H1 (cell line): ENCODE measurements around the gene SLC1A4. TPM values are rescaled to one million over a fixed set of nuclear protein-coding genes. Genes with fewer than 3 reads are reported as not detected.

Experiments used
- CTCF ChIA-PET: fragments of 300-600 bp; sonication (Branson Sonifier 250); formaldehyde crosslinking; loops from one replicate; lab custom pipeline; 2021; ENCODE audit not compliant: partially characterized antibody; lab: Charles Lee
- POLR2A ChIA-PET: fragments of 300-600 bp; sonication (Branson Sonifier 250); formaldehyde crosslinking; loops from one replicate; lab custom pipeline; 2021; ENCODE audit warnings: inconsistent platforms; ENCODE audit not compliant: partially characterized antibody; lab: Charles Lee
- DNase-seq, 2 experiments: peaks; one replicate each; pipeline versions ENCODE4 v3.0.0 to v3.0.0-alpha.2; 2010 to 2022; ENCODE audit warnings: low spot score in 2 of 2, low read depth in 1 of 2, mixed read lengths in 1 of 2
- FAIRE-seq: peaks from 2 replicates; lab custom pipeline; 2011; peaks lifted over from hg19 to GRCh38; lab: Jason Lieb, UNC
- H2AFZ ChIP-seq: 2 replicates; pipeline ENCODE4 v1.8.1; 2012; ENCODE audit warnings: low read length, inconsistent platforms
- H2AK5ac ChIP-seq: 2 replicates; pipeline ENCODE4 v1.6.1; 2013; ENCODE audit warnings: low read depth, low read length
- H2BK120ac ChIP-seq: replicated peaks from 2 replicates; pipeline ENCODE3; 2013; ENCODE audit warnings: low read depth, low read length, inconsistent platforms
- H2BK12ac ChIP-seq: 2 replicates; pipeline ENCODE4 v1.6.1; 2013; ENCODE audit warnings: low read depth, low read length
- H2BK15ac ChIP-seq: 2 replicates; pipeline ENCODE4 v1.6.1; 2013; ENCODE audit warnings: low read length
- H2BK20ac ChIP-seq: 2 replicates; pipeline ENCODE4 v1.6.1; 2013; ENCODE audit warnings: low read length
- H2BK5ac ChIP-seq: 2 replicates; pipeline ENCODE4 v1.6.1; 2013; ENCODE audit warnings: low read depth, low read length
- H3K14ac ChIP-seq: 2 replicates; pipeline ENCODE4 v1.6.1; 2013; ENCODE audit warnings: inconsistent platforms; ENCODE audit not compliant: insufficient read length
- H3K18ac ChIP-seq: 2 replicates; pipeline ENCODE4 v1.6.1; 2013; ENCODE audit warnings: low read length; ENCODE audit errors: extremely low read depth
- H3K23ac ChIP-seq: 2 replicates; pipeline ENCODE4 v1.6.1; 2013; ENCODE audit warnings: inconsistent platforms; ENCODE audit not compliant: insufficient read length
- H3K23me2 ChIP-seq: 2 replicates; pipeline ENCODE4 v1.6.1; 2013; ENCODE audit warnings: low read depth, low read length
- H3K27ac ChIP-seq: 2 replicates; pipeline ENCODE4 v1.6.1; 2011; ENCODE audit warnings: low read depth, low read length, inconsistent platforms
- H3K27me3 ChIP-seq, 4 experiments: replicated peaks in 1 of 4; 1 replicate in 1 of 4; 2 replicates in 3 of 4; pipeline versions ENCODE4 v1.6.1 to v1.8.1; 2011 to 2013; ENCODE audit warnings: low read length in 3 of 4, mild to moderate bottlenecking in 3 of 4, inconsistent platforms in 2 of 4, mixed read lengths in 2 of 4, moderate library complexity in 1 of 4; ENCODE audit not compliant: control insufficient read depth in 3 of 4, insufficient read depth in 3 of 4; ENCODE audit errors: extremely low read depth in 1 of 4
- H3K36me3 ChIP-seq, 4 experiments: 2 replicates each; pipeline versions ENCODE4 v1.6.1 to v1.8.1; 2011 to 2013; ENCODE audit warnings: mild to moderate bottlenecking in 4 of 4, low read length in 3 of 4, moderate library complexity in 2 of 4, control low read depth in 1 of 4, inconsistent platforms in 1 of 4; ENCODE audit not compliant: insufficient read depth in 4 of 4, control insufficient read depth in 2 of 4
- H3K4ac ChIP-seq: replicated peaks from 2 replicates; pipeline ENCODE3; 2013; ENCODE audit warnings: low read length, low read depth, mixed read lengths, inconsistent platforms; ENCODE audit not compliant: insufficient read length
- H3K4me1 ChIP-seq, 4 experiments: replicated peaks in 1 of 4; 1 replicate in 1 of 4; 2 replicates in 3 of 4; pipeline versions ENCODE4 v1.6.1 to v1.8.1; 2011 to 2013; ENCODE audit warnings: low read length in 3 of 4, inconsistent platforms in 2 of 4, mixed read lengths in 1 of 4; ENCODE audit not compliant: insufficient read depth in 4 of 4, control insufficient read depth in 3 of 4
- H3K4me2 ChIP-seq, 2 experiments: 2 replicates each; pipeline versions ENCODE4 v1.6.1 to v1.8.1; 2011 to 2013; ENCODE audit warnings: low read depth in 2 of 2, low read length in 2 of 2, control low read depth in 1 of 2, inconsistent platforms in 1 of 2, mild to moderate bottlenecking in 1 of 2; ENCODE audit not compliant: insufficient read depth in 1 of 2
- H3K4me3 ChIP-seq, 4 experiments: fragments of 200-600, 300-600 bp in 1 of 4; sonication (generic), shearing (Covaris generic), sonication (Bioruptor Twin) in 1 of 4; 2 replicates each; pipeline versions ENCODE4 v1.5.1 to v1.8.1; 2011 to 2016; ENCODE audit warnings: low read length in 4 of 4, low read depth in 3 of 4, control low read depth in 2 of 4, inconsistent platforms in 2 of 4, mild to moderate bottlenecking in 2 of 4, mixed read lengths in 1 of 4, moderate library complexity in 1 of 4; ENCODE audit not compliant: insufficient read depth in 2 of 4; ENCODE audit errors: extremely low read depth in 1 of 4
- H3K56ac ChIP-seq: replicated peaks from 2 replicates; pipeline ENCODE3; 2013; ENCODE audit warnings: low read depth, mild to moderate bottlenecking, mixed read lengths, low read length, inconsistent platforms; ENCODE audit not compliant: insufficient read length
- H3K79me1 ChIP-seq: 2 replicates; pipeline ENCODE4 v1.6.1; 2013; ENCODE audit warnings: low read depth, low read length, control low read depth
- H3K79me2 ChIP-seq, 2 experiments: 2 replicates each; pipeline versions ENCODE4 v1.6.1 to v1.8.1; 2012 to 2013; ENCODE audit warnings: low read length in 2 of 2, mild to moderate bottlenecking in 2 of 2, inconsistent platforms in 1 of 2; ENCODE audit not compliant: insufficient read depth in 2 of 2, control insufficient read depth in 1 of 2
- H3K9ac ChIP-seq, 4 experiments: replicated peaks in 1 of 4; 1 replicate in 1 of 4; 2 replicates in 3 of 4; pipeline versions ENCODE4 v1.6.1 to v1.8.1; 2011 to 2013; ENCODE audit warnings: low read depth in 3 of 4, low read length in 3 of 4, control low read depth in 2 of 4, mild to moderate bottlenecking in 2 of 4, moderate library complexity in 2 of 4, inconsistent platforms in 1 of 4; ENCODE audit errors: extremely low read depth in 1 of 4
- H3K9me3 ChIP-seq, 2 experiments: 2 replicates each; pipeline versions ENCODE4 v1.6.1 to v1.8.1; 2012 to 2013; ENCODE audit warnings: mild to moderate bottlenecking in 2 of 2, moderate library complexity in 2 of 2, control low read depth in 1 of 2, inconsistent platforms in 1 of 2, low read depth in 1 of 2, low read length in 1 of 2, mixed read lengths in 1 of 2; ENCODE audit not compliant: insufficient read depth in 2 of 2
- H4K20me1 ChIP-seq, 2 experiments: replicated peaks in 1 of 2; 2 replicates each; pipeline versions ENCODE3 to v1.8.1; 2011 to 2013; ENCODE audit warnings: inconsistent platforms in 2 of 2, low read length in 2 of 2, mild to moderate bottlenecking in 1 of 2; ENCODE audit not compliant: insufficient read depth in 2 of 2, control insufficient read depth in 1 of 2
- H4K5ac ChIP-seq: 2 replicates; pipeline ENCODE4 v1.6.1; 2013; ENCODE audit warnings: low read length, low read depth, mixed read lengths, inconsistent platforms; ENCODE audit not compliant: insufficient read length
- H4K8ac ChIP-seq: 2 replicates; pipeline ENCODE4 v1.8.0; 2013; ENCODE audit warnings: mild to moderate bottlenecking, moderate library complexity, low read length, inconsistent platforms; ENCODE audit not compliant: insufficient read depth; ENCODE audit errors: extremely low read depth
- H4K91ac ChIP-seq: replicated peaks from 2 replicates; pipeline ENCODE3; 2013; ENCODE audit warnings: low read length, mixed read lengths, inconsistent platforms; ENCODE audit not compliant: insufficient read length
- ATF3 ChIP-seq: IDR thresholded peaks from 2 replicates; pipeline ENCODE4 v1.6.1; 2011; ENCODE audit warnings: low read depth, mild to moderate bottlenecking, low read length; ENCODE audit not compliant: insufficient read depth
- EP300 ChIP-seq, 2 experiments: IDR thresholded peaks; 1 replicate in 1 of 2; 2 replicates in 1 of 2; pipeline ENCODE4 v1.6.1; 2011 to 2012; ENCODE audit warnings: low read depth in 2 of 2, low read length in 2 of 2, mild to moderate bottlenecking in 2 of 2, borderline replicate concordance in 1 of 2, inconsistent platforms in 1 of 2, moderate library complexity in 1 of 2
- EZH2 ChIP-seq: fragments of 200-600 bp; sonication (generic); IDR thresholded peaks from 2 replicates; pipeline ENCODE4 v1.7.1; 2012; ENCODE audit warnings: low read depth, mild to moderate bottlenecking, moderate library complexity, low read length, inconsistent platforms; ENCODE audit not compliant: severe bottlenecking
- GTF2F1 ChIP-seq: IDR thresholded peaks from 2 replicates; pipeline ENCODE4 v1.6.1; 2012; ENCODE audit warnings: low read depth, low read length, improper control_type of control experiment, borderline replicate concordance
- HDAC2 ChIP-seq, 2 experiments: fragments of 300-600 bp in 1 of 2; sonication (generic) in 1 of 2; IDR thresholded peaks; 2 replicates each; pipeline ENCODE4 v1.6.1; 2011 to 2012; ENCODE audit warnings: low read depth in 2 of 2, low read length in 2 of 2, mild to moderate bottlenecking in 2 of 2, moderate library complexity in 2 of 2, borderline replicate concordance in 1 of 2, inconsistent platforms in 1 of 2
- JUN ChIP-seq: IDR thresholded peaks from 2 replicates; pipeline ENCODE4 v1.6.1; 2011; ENCODE audit warnings: low read depth, mild to moderate bottlenecking, improper control_type of control experiment, low read length
- MAFK ChIP-seq: IDR thresholded peaks from 2 replicates; pipeline ENCODE4 v1.6.1; 2012; ENCODE audit warnings: low read depth, mild to moderate bottlenecking, improper control_type of control experiment, low read length
- NRF1 ChIP-seq: IDR thresholded peaks from 2 replicates; pipeline ENCODE4 v1.6.1; 2011; ENCODE audit warnings: mild to moderate bottlenecking, low read depth, low read length, improper control_type of control experiment
- RAD21 ChIP-seq, 2 experiments: IDR thresholded peaks in 1 of 2; conservative IDR thresholded peaks in 1 of 2; 2 replicates each; pipeline ENCODE4 v1.6.1; 2011; ENCODE audit warnings: low read depth in 2 of 2, low read length in 2 of 2, improper control_type of control experiment in 1 of 2, inconsistent platforms in 1 of 2, mild to moderate bottlenecking in 1 of 2, moderate library complexity in 1 of 2
- RXRA ChIP-seq: IDR thresholded peaks from 2 replicates; pipeline ENCODE4 v1.6.1; 2011; ENCODE audit warnings: low read depth, mild to moderate bottlenecking, low read length, moderate library complexity; ENCODE audit not compliant: insufficient read depth
- TAF1 ChIP-seq: IDR thresholded peaks from 2 replicates; pipeline ENCODE4 v1.6.1; 2011; ENCODE audit warnings: mild to moderate bottlenecking, low read depth, low read length
- YY1 ChIP-seq: IDR thresholded peaks from 2 replicates; pipeline ENCODE4 v1.6.1; 2011; ENCODE audit warnings: low read depth, mild to moderate bottlenecking, low read length
- WGBS, 2 experiments: shearing (Covaris generic) in 1 of 2; methylation state at CpG; one replicate each; pipeline versions ENCODE4 v1.1.6 to v1.1.7; 2013 to 2015; ENCODE audit warnings: low lambda C conversion rate in 2 of 2, mixed read lengths in 2 of 2, inconsistent platforms in 1 of 2, low coverage in 1 of 2, missing lambda C conversion rate in 1 of 2; ENCODE audit not compliant: insufficient replicate concordance in 2 of 2, insufficient coverage in 1 of 2, insufficient read length in 1 of 2; ENCODE audit errors: extremely low coverage in 1 of 2, missing lambda C conversion rate in 1 of 2; 5-methylcytosine and 5-hydroxymethylcytosine counted together
- polyA plus RNA-seq, 7 experiments: library from polyadenylated mRNA; depleted of rRNA in 3 of 7; stranded (reverse) in 5 of 7; unstranded in 2 of 7; fragments of >200 nt in 5 of 7; fragments of 200-250 nt in 2 of 7; gene quantifications; 1 replicate in 5 of 7; 2 replicates in 1 of 7; 4 replicates in 1 of 7; pipeline versions ENCODE4 v1.2.1 to v1.2.3, GENCODE V29; 2011 to 2013; ENCODE audit warnings: missing spikeins in 2 of 7, mixed read lengths in 2 of 7
- total RNA-seq: library from RNA; stranded (reverse); fragmentation: NEBNext Ultra II Directional; extraction: Animal tissue kit (Norgen Biotek cat#: 25700); gene quantifications from 2 replicates; pipeline ENCODE4 v1.2.1, GENCODE V29; 2021

The SLC1A4 gene
- total and polyA plus RNA-seq, 2 of the 8 experiments (the other 6 are each of a cell fraction or from before 2014, with no cell fraction given) = 0.44 to 0.86 TPM

GRCh38 chr2:64941143-64941542 lies 48.1 kb upstream of the SLC1A4 start:
- no peak for FAIRE-seq
- H2BK20ac ChIP-seq = no peak overlapping the region

More at GRCh38 chr2:64941143-64941542, 48.1 kb upstream of the SLC1A4 start:
- Histone ChIP-seq H2BK5ac (no peak overlapping the region), H3K18ac (no peak overlapping the region), H3K56ac (no peak overlapping the region), H3K4me1 (peaks cover 0 to 5% (median 3%) of the 10 kb centered on the region in 4 experiments; a peak in 4 of 7 replicates), H3K79me1 (no peaks in the 10 kb centered on the region), H3K14ac (no peak overlapping the region), H3K9ac (no peak overlapping the region), H3K23ac (no peak overlapping the region), H2BK12ac (no peak overlapping the region), H3K23me2 (no peaks in the 10 kb centered on the region; the same call in 1 of the 2 replicates), H2AK5ac (no peak overlapping the region), H3K4me3 (no peak overlapping the region), H3K36me3 (no peaks in the 10 kb centered on the region), H3K4ac (no peak overlapping the region), H3K9me3 (no peaks in the 10 kb centered on the region), H2BK120ac (no peak overlapping the region), H2BK15ac (no peak overlapping the region), H4K91ac (no peak overlapping the region), H3K27ac (no peak overlapping the region), H2AFZ (no peak overlapping the region), H4K20me1 (no peaks in the 10 kb centered on the region), H4K5ac (no peak overlapping the region), H3K79me2 (no peaks in the 10 kb centered on the region), H4K8ac (no peak overlapping the region), H3K4me2 (no peak overlapping the region), H3K27me3 (no peaks in the 10 kb centered on the region)
- ChIA-PET CTCF (interaction anchor here (0.6 to 5.4 kb wide), 9 partner anchors 10 to 358 kb away, joined by 3 to 27 read pairs (median 4); no protein-coding TSS in a partner anchor), POLR2A (no interaction called here)
- 87% methylated on average over 3 of the region's 3 CpGs; no CpG with 5 or more reads in 1 of the 2 experiments for WGBS, 2 experiments
- DNase-seq = no peak
- TF ChIP-seq HDAC2 (IDR thresholded peaks at IDR 0.05; ENCODE audit: borderline replicate concordance in 1 of 2, low read depth in 2 of 2, low read length in 2 of 2) = no peak
- TF ChIP-seq RAD21 (IDR thresholded peaks at IDR 0.05 in 1 of 2, conservative IDR thresholded peaks at IDR 0.05 in 1 of 2; ENCODE audit: low read depth in 2 of 2, low read length in 2 of 2) = no peak
- no peak for TF ChIP-seq YY1
- TF ChIP-seq MAFK = no peak
- no peak for TF ChIP-seq JUN
- no peak for TF ChIP-seq TAF1
- no peak for TF ChIP-seq EZH2
- no peak for TF ChIP-seq ATF3
- no peak for TF ChIP-seq RXRA
- TF ChIP-seq NRF1 = no peak
- no peak for TF ChIP-seq EP300 (IDR thresholded peaks at IDR 0.05; ENCODE audit: borderline replicate concordance in 1 of 2, low read depth in 2 of 2, low read length in 2 of 2)
- TF ChIP-seq GTF2F1 = no peak
